Uterus (tissue), 2 donors: ENCODE measurements around the gene USP25.

Experiments used
- CTCF ChIP-seq, 4 experiments: fragments of 200-600 bp in 2 of 4; fragments of 450-650 bp in 2 of 4; sonication (generic) in 2 of 4; IDR thresholded peaks; one replicate each; pipeline ENCODE4 v1.5.1; 2016 to 2019; ENCODE audit warnings: antibody characterized with exemption in 4 of 4, mild to moderate bottlenecking in 2 of 4, moderate library complexity in 1 of 4
- POLR2A ChIP-seq, 2 donors: fragments of 450-650 bp; IDR thresholded peaks; one replicate each; pipeline ENCODE4 v1.6.1; 2016; ENCODE audit warnings: antibody characterized with exemption in 2 of 2, mild to moderate bottlenecking in 1 of 2, moderate library complexity in 1 of 2

DNA sequence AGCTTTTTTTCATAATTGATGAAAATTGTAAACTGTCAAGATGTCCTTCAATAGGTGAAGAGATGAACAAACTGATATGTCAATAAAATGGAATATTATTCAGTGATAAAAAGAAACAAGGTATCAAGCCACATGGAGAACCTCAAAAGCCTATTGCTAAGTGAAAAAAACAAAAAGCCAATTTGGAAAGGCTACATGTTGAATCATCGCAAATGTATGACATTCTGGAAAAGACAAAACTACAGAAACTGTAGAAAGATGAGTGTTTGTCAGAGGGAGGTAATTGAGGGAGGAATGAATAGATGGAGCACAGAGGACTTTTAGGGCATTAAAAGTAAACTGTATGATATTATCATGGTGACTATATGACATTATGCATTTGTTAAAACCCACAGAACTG, 34.5 kb upstream of the USP25 start:
- TF ChIP-seq CTCF (IDR thresholded peaks at IDR 0.05) (no peak), POLR2A (IDR thresholded peaks at IDR 0.05) (no peak)
